ENCODE measurements around the gene MTG2.

MTG2 gene

GRCh38 chr20:62163986-62164762, 18.7 kb upstream of the MTG2 start:
- DNase-seq, result no peak

GRCh38 chr20:62164879-62165761, 17.7 kb upstream of the MTG2 start:
- no peak for DNase-seq

GRCh38 chr20:62165762-62166399, 16.9 kb upstream of the MTG2 start:
- no peak for DNase-seq

- no peak for DNase-seq
Measured at GRCh38 chr20:62167474-62167873, 15.4 kb upstream of the MTG2 start.

GRCh38 chr20:62168061-62168460, 14.8 kb upstream of the MTG2 start:
- DNase-seq, result no peak

GRCh38 chr20:62168890-62169435, 13.9 kb upstream of the MTG2 start:
- DNase-seq, result no peak

GRCh38 chr20:62170536-62170935, 12.3 kb upstream of the MTG2 start:
- DNase-seq, result no peak

GRCh38 chr20:62171245-62171644, 11.6 kb upstream of the MTG2 start:
- DNase-seq, result no peak

- DNase-seq, result no peak
Measured at GRCh38 chr20:62172666-62173065, 10.2 kb upstream of the MTG2 start.

GRCh38 chr20:62174021-62174804, 8.6 kb upstream of the MTG2 start:
- DNase-seq, result no peak

- no peak for DNase-seq
Measured at GRCh38 chr20:62174870-62175624, 7.8 kb upstream of the MTG2 start.

- DNase-seq, result no peak
Measured at GRCh38 chr20:62175711-62176110, 7.1 kb upstream of the MTG2 start.

GRCh38 chr20:62176866-62177265, 6.0 kb upstream of the MTG2 start:
- no peak for DNase-seq

- no peak for DNase-seq
Measured at GRCh38 chr20:62177307-62177706, 5.5 kb upstream of the MTG2 start.

GRCh38 chr20:62178316-62179161, 4.3 kb upstream of the MTG2 start:
- DNase-seq, result no peak

GRCh38 chr20:62179162-62179504, 3.7 kb upstream of the MTG2 start:
- no peak for DNase-seq

- no peak for DNase-seq
Measured at GRCh38 chr20:62181808-62182207, 1.0 kb upstream of the MTG2 start.

GRCh38 chr20:62183426-62184142, 756 bp downstream of the MTG2 start:
- no peak for DNase-seq

GRCh38 chr20:62186096-62186426, 3.2 kb downstream of the MTG2 start:
- DNase-seq, result no peak
